ENCODE data around the gene CMPK1.

CMPK1 gene

DNA sequence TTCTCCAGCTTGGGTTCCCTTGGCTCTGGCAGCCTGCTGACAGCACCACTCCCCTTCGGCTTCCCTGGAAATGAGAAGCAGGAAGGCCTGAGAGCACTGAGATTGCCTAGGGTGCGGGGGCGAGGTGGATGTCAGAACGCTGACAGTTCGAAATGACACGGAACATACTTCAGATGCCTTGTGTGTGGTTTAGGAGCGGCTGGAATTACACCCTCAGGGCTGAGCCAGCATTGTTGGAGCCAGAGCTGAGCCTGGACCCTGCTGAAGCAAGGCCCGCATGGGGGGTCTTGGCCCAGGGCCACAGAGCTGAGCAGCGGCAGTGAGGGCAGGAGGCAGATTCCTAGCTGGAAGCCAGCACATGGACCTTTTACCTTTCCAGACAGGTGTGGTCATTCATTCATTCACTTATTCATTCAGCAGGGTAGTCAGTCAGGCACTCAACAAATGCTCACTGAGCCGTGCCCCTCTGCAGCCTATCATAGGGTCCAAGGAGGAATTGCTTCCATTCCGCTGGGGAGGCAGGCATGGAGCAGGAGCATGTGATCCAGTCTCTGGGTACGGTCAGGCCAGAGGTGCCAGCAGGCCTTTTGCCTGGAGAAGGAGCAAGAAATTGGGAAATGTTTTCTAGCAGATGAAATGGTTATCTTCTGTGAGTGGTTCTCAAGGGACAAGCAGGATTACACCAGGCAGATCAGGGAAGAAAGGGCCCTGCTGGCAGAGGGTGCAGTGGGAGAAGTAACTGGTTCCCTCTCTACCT lies 75.9 kb downstream of the CMPK1 start:
- TF ChIP-seq CTCF (IDR thresholded peaks at IDR 0.05; ENCODE audit: low read depth, low read length, poor library complexity, severe bottlenecking): no peak
- TF ChIP-seq EZH2phosphoT487 (IDR thresholded peaks at IDR 0.05; ENCODE audit: borderline replicate concordance, low read length): no peak
- no peaks in the 10 kb centered on the region for H3F3A ChIP-seq (ENCODE audit: control insufficient read depth, insufficient read depth)
- H3K4me1 ChIP-seq (ENCODE audit: control insufficient read depth, low read length): no peaks in the 10 kb centered on the region
- no peak overlapping the region for H3K27ac ChIP-seq (ENCODE audit: low read depth, low read length)
- H3K4me2 ChIP-seq (ENCODE audit: low read length): no peak overlapping the region
- H3K9me3 ChIP-seq (ENCODE audit: control insufficient read depth, insufficient read depth, low read length): no peaks in the 10 kb centered on the region
- no peaks in the 10 kb centered on the region for H3K79me2 ChIP-seq (ENCODE audit: control insufficient read depth, low read length)
- no peaks in the 10 kb centered on the region for H4K20me1 ChIP-seq (ENCODE audit: control insufficient read depth, insufficient read depth, low read depth, low read length)
- H3K27me3 ChIP-seq (ENCODE audit: control insufficient read depth, low read length): no peaks in the 10 kb centered on the region
- H3K4me3 ChIP-seq (ENCODE audit: low read length): no peak overlapping the region
- no peaks in the 10 kb centered on the region for H3K9me2 ChIP-seq (replicated peaks; ENCODE audit: control insufficient read depth, low read length)
- no peaks in the 10 kb centered on the region for H3K36me3 ChIP-seq (ENCODE audit: control insufficient read depth, low read length)

GRCh38 chr1:47410068-47410455 lies 76.5 kb downstream of the CMPK1 start:
- Histone ChIP-seq H3K9me2 (replicated peaks; ENCODE audit: control insufficient read depth, low read length) (no peaks in the 10 kb centered on the region), H3K27me3 (ENCODE audit: control insufficient read depth, low read length) (no peaks in the 10 kb centered on the region), H4K20me1 (ENCODE audit: control insufficient read depth, insufficient read depth, low read depth, low read length) (no peaks in the 10 kb centered on the region), H3F3A (ENCODE audit: control insufficient read depth, insufficient read depth) (no peaks in the 10 kb centered on the region), H3K4me2 (ENCODE audit: low read length) (no peak overlapping the region), H3K9me3 (ENCODE audit: control insufficient read depth, insufficient read depth, low read length) (no peaks in the 10 kb centered on the region), H3K27ac (ENCODE audit: low read depth, low read length) (no peak overlapping the region), H3K36me3 (ENCODE audit: control insufficient read depth, low read length) (no peaks in the 10 kb centered on the region), H3K79me2 (ENCODE audit: control insufficient read depth, low read length) (no peaks in the 10 kb centered on the region), H3K4me3 (ENCODE audit: low read length) (no peak overlapping the region), H3K4me1 (ENCODE audit: control insufficient read depth, low read length) (no peaks in the 10 kb centered on the region)
- no peak for TF ChIP-seq CTCF (IDR thresholded peaks at IDR 0.05; ENCODE audit: low read depth, low read length, poor library complexity, severe bottlenecking)
- TF ChIP-seq EZH2phosphoT487 (IDR thresholded peaks at IDR 0.05; ENCODE audit: borderline replicate concordance, low read length): no peak

GRCh38 chr1:47411436-47411835 lies 77.8 kb downstream of the CMPK1 start:
- H3K4me3 ChIP-seq (ENCODE audit: low read length): no peak overlapping the region
- no peaks in the 10 kb centered on the region for H3K4me1 ChIP-seq (ENCODE audit: control insufficient read depth, low read length)
- no peaks in the 10 kb centered on the region for H3K79me2 ChIP-seq (ENCODE audit: control insufficient read depth, low read length)
- no peaks in the 10 kb centered on the region for H4K20me1 ChIP-seq (ENCODE audit: control insufficient read depth, insufficient read depth, low read depth, low read length)
- H3K27ac ChIP-seq (ENCODE audit: low read depth, low read length): no peak overlapping the region
- H3F3A ChIP-seq (ENCODE audit: control insufficient read depth, insufficient read depth): no peaks in the 10 kb centered on the region
- no peaks in the 10 kb centered on the region for H3K9me2 ChIP-seq (replicated peaks; ENCODE audit: control insufficient read depth, low read length)
- no peaks in the 10 kb centered on the region for H3K9me3 ChIP-seq (ENCODE audit: control insufficient read depth, insufficient read depth, low read length)
- no peaks in the 10 kb centered on the region for H3K36me3 ChIP-seq (ENCODE audit: control insufficient read depth, low read length)
- H3K27me3 ChIP-seq (ENCODE audit: control insufficient read depth, low read length): no peaks in the 10 kb centered on the region
- TF ChIP-seq EZH2phosphoT487 (IDR thresholded peaks at IDR 0.05; ENCODE audit: borderline replicate concordance, low read length): no peak
- no peak for TF ChIP-seq CTCF (IDR thresholded peaks at IDR 0.05; ENCODE audit: low read depth, low read length, poor library complexity, severe bottlenecking)
- no peak overlapping the region for H3K4me2 ChIP-seq (ENCODE audit: low read length)

All from DOHH2 (cell line).